ENCODE data around the gene FJX1.

FJX1 gene

GRCh38 chr11:35662649-35663407, 44.6 kb downstream of the FJX1 start, which contains the start of gene TRIM44 (continued):
- TF ChIP-seq ZNF362 (tag by site-specific recombination; IDR thresholded peaks at IDR 0.05) (no peak), ZNF280D (tag by site-specific recombination; IDR thresholded peaks at IDR 0.05) (peak; percentile 10; the same call in 1 of the 2 replicates), EGR2 (tag by site-specific recombination; IDR thresholded peaks at IDR 0.05; ENCODE audit: low read depth) (peak; percentile 59; the same call in 1 of the 2 replicates), ZNF624 (tag by site-specific recombination; IDR thresholded peaks at IDR 0.05) (no peak), ZNF561 (tag by site-specific recombination; IDR thresholded peaks at IDR 0.05; ENCODE audit: borderline replicate concordance) (peak; percentile 77; the same call in 1 of the 2 replicates), ZNF239 (tag by site-specific recombination; IDR thresholded peaks at IDR 0.05) (no peak), KLF17 (tag by site-specific recombination; IDR thresholded peaks at IDR 0.05) (no peak), ZNF184 (tag by site-specific recombination; IDR thresholded peaks at IDR 0.05) (no peak), ZNF366 (tag by site-specific recombination; conservative IDR thresholded peaks at IDR 0.05) (no peak; the same call in 1 of the 2 replicates), ZIC2 (tag by site-specific recombination; IDR thresholded peaks at IDR 0.05) (no peak), ZNF677 (tag by site-specific recombination; IDR thresholded peaks at IDR 0.05) (no peak), ZNF768 (tag by site-specific recombination; IDR thresholded peaks at IDR 0.05) (no peak), ZBTB10 (tag by site-specific recombination; IDR thresholded peaks at IDR 0.05) (peak; percentile 79), FEZF1 (tag by site-specific recombination; IDR thresholded peaks at IDR 0.05) (no peak), ZBTB1 (tag by site-specific recombination; IDR thresholded peaks at IDR 0.05) (no peak), ZBTB6 (tag by site-specific recombination; IDR thresholded peaks at IDR 0.05) (peak; percentile 6; the same call in 1 of the 2 replicates), PRDM1 (tag by site-specific recombination; IDR thresholded peaks at IDR 0.05) (peak; percentile 65; the same call in 1 of the 2 replicates), ZNF132 (tag by site-specific recombination; IDR thresholded peaks at IDR 0.05; ENCODE audit: borderline replicate concordance) (no peak), ZBTB7A (tag by site-specific recombination; IDR thresholded peaks at IDR 0.05; ENCODE audit: low read depth) (no peak; the same call in 1 of the 2 replicates), HOXD13 (CRISPR knock-in tag; IDR thresholded peaks at IDR 0.05; ENCODE audit: borderline replicate concordance) (0 out of 2 replicates have a peak, but pooled peaks have one; percentile 13), ZNF18 (tag by site-specific recombination; IDR thresholded peaks at IDR 0.05) (no peak), GLIS1 (tag by site-specific recombination; IDR thresholded peaks at IDR 0.05) (0 out of 2 replicates have a peak, but pooled peaks have one; percentile 17), ZNF148 (tag by site-specific recombination; IDR thresholded peaks at IDR 0.05; ENCODE audit: borderline replicate concordance) (no peak; the same call in 1 of the 2 replicates)

All from HEK293 (cell line).